Panc1 (cell line): Measurements from ENCODE around the gene C12orf57. TPM values are rescaled to one million over a fixed set of nuclear protein-coding genes. Genes with fewer than 3 reads are reported as not detected.

Experiments used
- ATAC-seq: fragments of 200-7000 bp; cut with Tn5 transposase; 2 replicates; pipeline ENCODE4 v1.9.1; 2020; ENCODE audit warnings: mild to moderate bottlenecking, moderate library complexity
- BruUV-seq: library from RNA; stranded (reverse); fragments of 400-500 nt; replicated peaks from 2 replicates; lab custom pipeline; 2021; lab: Mats Ljungman, UMichigan
- CTCF ChIA-PET: fragments of 300-600 bp; sonication (Branson Sonifier 250); formaldehyde crosslinking; loops from one replicate; lab custom pipeline; 2022; ENCODE audit warnings: antibody characterized with exemption; lab: Charles Lee
- POLR2A ChIA-PET: fragments of 300-600 bp; sonication (Branson Sonifier 250); formaldehyde crosslinking; loops from one replicate; lab custom pipeline; 2022; ENCODE audit warnings: antibody characterized with exemption; lab: Charles Lee
- DNase-seq: peaks from one replicate; pipeline ENCODE4 v3.0.0-alpha.2; 2010; ENCODE audit warnings: low read depth, low spot score
- H3K27ac ChIP-seq: 2 replicates; pipeline ENCODE4 v1.5.1; 2011; ENCODE audit warnings: mild to moderate bottlenecking, low read length, inconsistent platforms
- H3K27me3 ChIP-seq: fragments of 200-500 bp; sonication (Bioruptor generic); 2 replicates; pipeline ENCODE4 v1.6.0; 2014; ENCODE audit warnings: low read length, inconsistent platforms; ENCODE audit not compliant: control insufficient read depth, insufficient read depth
- H3K36me3 ChIP-seq: fragments of 200-500 bp; sonication (Bioruptor generic); 2 replicates; pipeline ENCODE4 v1.5.1; 2014; ENCODE audit warnings: inconsistent platforms, mild to moderate bottlenecking, low read length, moderate library complexity; ENCODE audit not compliant: control insufficient read depth, insufficient read depth
- H3K4me1 ChIP-seq: 2 replicates; pipeline ENCODE4 v1.5.1; 2011; ENCODE audit warnings: inconsistent platforms, mild to moderate bottlenecking, low read length, moderate library complexity; ENCODE audit not compliant: control insufficient read depth, insufficient read depth
- H3K4me3 ChIP-seq, 2 experiments: 2 replicates each; pipeline ENCODE4 v1.5.1; 2011 to 2012; ENCODE audit warnings: low read depth in 2 of 2, low read length in 2 of 2, mild to moderate bottlenecking in 2 of 2, inconsistent platforms in 1 of 2, moderate library complexity in 1 of 2
- H3K9me3 ChIP-seq: fragments of 200-500 bp; sonication (Bioruptor generic); 2 replicates; pipeline ENCODE4 v1.5.1; 2014; ENCODE audit warnings: low read depth, mild to moderate bottlenecking, inconsistent platforms, low read length, moderate library complexity; ENCODE audit not compliant: control insufficient read depth, insufficient read depth
- CTCF ChIP-seq: fragments of 450-650 bp; IDR thresholded peaks from 2 replicates; pipeline ENCODE4 v1.5.1; 2017; ENCODE audit warnings: mild to moderate bottlenecking
- POLR2AphosphoS5 ChIP-seq: IDR thresholded peaks from 2 replicates; pipeline ENCODE4 v1.6.1; 2012; ENCODE audit warnings: mild to moderate bottlenecking, low read depth, low read length, moderate library complexity
- REST ChIP-seq, 2 experiments: IDR thresholded peaks; 2 replicates each; pipeline ENCODE4 v1.6.1; 2011 to 2012; ENCODE audit warnings: low read depth in 2 of 2, control low read depth in 1 of 2, low read length in 1 of 2, mild to moderate bottlenecking in 1 of 2, moderate library complexity in 1 of 2; ENCODE audit not compliant: insufficient read depth in 1 of 2
- SIN3A ChIP-seq: IDR thresholded peaks from 2 replicates; pipeline ENCODE4 v1.6.1; 2012; ENCODE audit warnings: low read depth, mild to moderate bottlenecking, low read length, moderate library complexity, borderline replicate concordance; ENCODE audit not compliant: insufficient read depth
- TCF7L2 ChIP-seq: IDR thresholded peaks from 2 replicates; pipeline ENCODE4 v1.6.1; 2011; ENCODE audit warnings: mild to moderate bottlenecking, low read depth, low read length, inconsistent platforms
- in situ Hi-C: cut with HindIII; loops from 2 replicates; pipeline ENCODE4 v1.10.0; 2016; ENCODE audit warnings: low sequenced_read_pairs, low pct_unique_long_range_greater_than_20kb
- intact Hi-C: fragments of 100-400 bp; cut with micrococcal nuclease; formaldehyde crosslinking; loops from one replicate; pipeline ENCODE4 v1.10.0; 2022; ENCODE audit not compliant: unreplicated experiment
- total RNA-seq: library from RNA; stranded (reverse); gene quantifications from one replicate; pipeline ENCODE4 v1.2.1, GENCODE V29; 2021; ENCODE audit not compliant: unreplicated experiment

The C12orf57 gene
- total RNA-seq, 1 experiment from 2014 or later = 126 TPM

GRCh38 chr12:6896846-6897435 is 46.9 kb upstream of the C12orf57 start:
- ChIA-PET CTCF (no interaction called here), POLR2A (no interaction called here)
- Histone ChIP-seq H3K4me3 (no peak overlapping the region), H3K9me3 (no peaks in the 10 kb centered on the region), H3K36me3 (no peaks in the 10 kb centered on the region), H3K27me3 (no peaks in the 10 kb centered on the region), H3K27ac (no peak overlapping the region), H3K4me1 (no peaks in the 10 kb centered on the region; the same call in 1 of the 2 replicates)
- intact Hi-C loops (no loop called here), in situ Hi-C loops (no loop called here)
- ATAC-seq (no peak), DNase-seq (no peak)
- no TSS peak for BruUV-seq
- TF ChIP-seq CTCF = no peak
- TF ChIP-seq POLR2AphosphoS5 = no peak
- TF ChIP-seq TCF7L2 = no peak
- TF ChIP-seq REST (IDR thresholded peaks at IDR 0.05; ENCODE audit: insufficient read depth in 1 of 2, low read depth in 2 of 2, low read length in 1 of 2) = no peak
- no peak for TF ChIP-seq SIN3A

- in situ Hi-C loops (no loop called here), intact Hi-C loops (no loop called here)
- H3K4me1 ChIP-seq = no peaks in the 10 kb centered on the region; the same call in 1 of the 2 replicates
- no peak for TF ChIP-seq CTCF
- no peak for TF ChIP-seq TCF7L2
- no peak for TF ChIP-seq REST (IDR thresholded peaks at IDR 0.05; ENCODE audit: insufficient read depth in 1 of 2, low read depth in 2 of 2, low read length in 1 of 2)
- TF ChIP-seq POLR2AphosphoS5 = no peak
- H3K9me3 ChIP-seq = no peaks in the 10 kb centered on the region
- DNase-seq = no peak
- no peak overlapping the region for H3K4me3 ChIP-seq
- POLR2A ChIA-PET = interaction anchor here (0.5 kb wide), 1 partner anchor 14 kb away, joined by 3 read pairs; no protein-coding TSS in a partner anchor
- H3K36me3 ChIP-seq = no peaks in the 10 kb centered on the region
- CTCF ChIA-PET = no interaction called here
- no peak for ATAC-seq
- no peaks in the 10 kb centered on the region for H3K27me3 ChIP-seq
- no TSS peak for BruUV-seq
- H3K27ac ChIP-seq = no peak overlapping the region
Measured at GRCh38 chr12:6899427-6899826, 44.4 kb upstream of the C12orf57 start.
